Fibroblast of lung (primary cell): ENCODE data around the gene UBE2V1. TPM values are rescaled to one million over a fixed set of nuclear protein-coding genes. Genes with fewer than 3 reads are reported as not detected.

Source experiments
- DNase-seq, 2 donors: peaks; one replicate each; pipeline versions ENCODE4 v3.0.0 to v3.0.0-alpha.2; 2010; ENCODE audit warnings: low read depth in 2 of 2
- H2AFZ ChIP-seq: 2 replicates; pipeline ENCODE4 v1.5.1; 2012; ENCODE audit warnings: low read length, control low read depth, inconsistent platforms
- H3K27ac ChIP-seq: 2 replicates; pipeline ENCODE4 v1.5.1; 2011; ENCODE audit warnings: low read length, control low read depth; ENCODE audit not compliant: insufficient read depth
- H3K27me3 ChIP-seq: 2 replicates; pipeline ENCODE4 v1.5.1; 2011; ENCODE audit warnings: mild to moderate bottlenecking, low read length; ENCODE audit not compliant: control insufficient read depth, insufficient read depth
- H3K36me3 ChIP-seq: 2 replicates; pipeline ENCODE4 v1.5.1; 2011; ENCODE audit warnings: low read length; ENCODE audit not compliant: control insufficient read depth, insufficient read depth
- H3K4me1 ChIP-seq: 2 replicates; pipeline ENCODE4 v1.5.1; 2011; ENCODE audit warnings: low read length; ENCODE audit not compliant: control insufficient read depth, insufficient read depth; ENCODE audit errors: extremely low read depth
- H3K4me2 ChIP-seq: 2 replicates; pipeline ENCODE4 v1.5.1; 2011; ENCODE audit warnings: low read length, control low read depth; ENCODE audit not compliant: insufficient read depth; ENCODE audit errors: extremely low read depth
- H3K4me3 ChIP-seq, 4 experiments: fragments of 200-600 bp in 1 of 4; sonication (generic) in 1 of 4; replicated peaks in 1 of 4; 2 replicates each; pipeline ENCODE4 v1.5.1; 2011 to 2016; ENCODE audit warnings: low read length in 4 of 4, low read depth in 3 of 4, mild to moderate bottlenecking in 3 of 4, control low read depth in 2 of 4, inconsistent platforms in 1 of 4, mixed read lengths in 1 of 4; ENCODE audit not compliant: insufficient read depth in 1 of 4; ENCODE audit errors: control extremely low read depth in 1 of 4
- H3K79me2 ChIP-seq: 2 replicates; pipeline ENCODE4 v1.5.1; 2012; ENCODE audit warnings: mild to moderate bottlenecking, low read length, inconsistent platforms; ENCODE audit not compliant: control insufficient read depth, insufficient read depth
- H3K9ac ChIP-seq: 2 replicates; pipeline ENCODE4 v1.5.1; 2011; ENCODE audit warnings: mild to moderate bottlenecking, low read length, control low read depth; ENCODE audit not compliant: insufficient read depth
- H3K9me3 ChIP-seq: 2 replicates; pipeline ENCODE4 v1.5.1; 2012; ENCODE audit warnings: low read depth, low read length; ENCODE audit not compliant: control insufficient read depth, insufficient read depth
- H4K20me1 ChIP-seq: 2 replicates; pipeline ENCODE4 v1.5.1; 2011; ENCODE audit warnings: low read length; ENCODE audit not compliant: control insufficient read depth, insufficient read depth; ENCODE audit errors: extremely low read depth
- EZH2 ChIP-seq: IDR thresholded peaks from 2 replicates; pipeline ENCODE4 v1.5.1; 2012; ENCODE audit warnings: low read length, control low read depth, mild to moderate bottlenecking; ENCODE audit errors: missing control alignments
- polyA plus RNA-seq, 2 donors: library from polyadenylated mRNA; depleted of rRNA in 1 of 2; stranded (reverse) in 1 of 2; unstranded in 1 of 2; fragments of >200 nt; gene quantifications; 2 replicates each; pipeline ENCODE4 v1.2.1, GENCODE V29; 2011 to 2012; ENCODE audit warnings: missing spikeins in 1 of 2
- total RNA-seq: library from RNA; depleted of rRNA; stranded (reverse); fragments of >200 nt; gene quantifications from 2 replicates; pipeline ENCODE4 v1.2.1, GENCODE V29; 2014
- TF ChIP-seq, protein P1 (sequence below), 2 donors: IDR thresholded peaks in 1 of 2; conservative IDR thresholded peaks in 1 of 2; 1 replicate in 1 of 2; 2 replicates in 1 of 2; pipeline ENCODE4 v1.5.1; 2011 to 2012; ENCODE audit warnings: low read length in 2 of 2, control low read depth in 1 of 2, inconsistent platforms in 1 of 2, low read depth in 1 of 2, mild to moderate bottlenecking in 1 of 2

UBE2V1 gene
- total and polyA plus RNA-seq, 2 donors (not counting 1 experiment from before 2014, with no cell fraction given): 31.7 to 193 TPM

DNA sequence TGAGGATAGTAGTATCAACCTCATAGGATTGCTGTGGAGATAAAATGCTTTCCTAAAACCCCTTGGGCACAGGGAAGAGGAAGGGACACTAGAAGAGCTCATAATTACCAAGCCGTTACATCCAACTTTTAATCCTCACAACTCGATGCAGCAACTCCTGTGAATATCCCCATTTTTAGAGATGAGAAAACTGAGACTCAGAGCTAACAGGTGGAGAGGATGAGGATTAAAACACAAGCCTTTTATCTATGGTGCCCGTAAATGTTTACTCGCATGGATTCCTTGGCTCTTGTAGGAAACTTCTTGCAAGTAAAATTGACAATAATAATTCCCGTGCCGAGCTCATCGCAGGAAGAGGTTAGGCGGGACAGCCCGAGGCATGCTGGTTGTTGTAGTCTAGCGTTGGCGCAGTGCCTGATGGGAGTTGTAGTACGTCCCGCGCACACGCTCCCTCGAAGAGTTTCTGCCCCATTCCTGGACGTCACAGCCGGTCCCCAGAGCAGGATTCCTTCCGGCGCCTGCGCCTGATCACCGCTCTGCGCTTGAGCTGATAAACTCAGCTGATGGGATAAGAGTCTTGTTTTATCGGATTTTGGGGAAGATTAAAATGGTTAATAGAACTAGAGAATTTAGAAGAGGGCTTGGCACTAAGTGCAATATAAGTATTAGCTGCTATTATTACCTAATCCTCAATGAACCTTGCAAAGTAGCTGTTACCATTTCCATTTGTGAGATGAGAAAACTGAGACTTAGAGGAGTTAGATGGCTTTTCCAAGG is 2.8 kb upstream of the UBE2V1 start:
- Histone ChIP-seq H3K79me2 (peaks cover 21% of the 10 kb centered on the region), H4K20me1 (no peaks in the 10 kb centered on the region), H3K4me3 (peak overlapping the region; percentile 53 to 94 (median 60)), H3K36me3 (no peaks in the 10 kb centered on the region), H3K9me3 (no peaks in the 10 kb centered on the region), H3K27ac (peak overlapping the region; percentile 33), H3K9ac (peak overlapping the region; percentile 24), H3K4me2 (peak overlapping the region; percentile 53), H2AFZ (peak overlapping the region; percentile 66), H3K27me3 (no peaks in the 10 kb centered on the region), H3K4me1 (peaks cover 9% of the 10 kb centered on the region)
- TF ChIP-seq, protein P1, sequence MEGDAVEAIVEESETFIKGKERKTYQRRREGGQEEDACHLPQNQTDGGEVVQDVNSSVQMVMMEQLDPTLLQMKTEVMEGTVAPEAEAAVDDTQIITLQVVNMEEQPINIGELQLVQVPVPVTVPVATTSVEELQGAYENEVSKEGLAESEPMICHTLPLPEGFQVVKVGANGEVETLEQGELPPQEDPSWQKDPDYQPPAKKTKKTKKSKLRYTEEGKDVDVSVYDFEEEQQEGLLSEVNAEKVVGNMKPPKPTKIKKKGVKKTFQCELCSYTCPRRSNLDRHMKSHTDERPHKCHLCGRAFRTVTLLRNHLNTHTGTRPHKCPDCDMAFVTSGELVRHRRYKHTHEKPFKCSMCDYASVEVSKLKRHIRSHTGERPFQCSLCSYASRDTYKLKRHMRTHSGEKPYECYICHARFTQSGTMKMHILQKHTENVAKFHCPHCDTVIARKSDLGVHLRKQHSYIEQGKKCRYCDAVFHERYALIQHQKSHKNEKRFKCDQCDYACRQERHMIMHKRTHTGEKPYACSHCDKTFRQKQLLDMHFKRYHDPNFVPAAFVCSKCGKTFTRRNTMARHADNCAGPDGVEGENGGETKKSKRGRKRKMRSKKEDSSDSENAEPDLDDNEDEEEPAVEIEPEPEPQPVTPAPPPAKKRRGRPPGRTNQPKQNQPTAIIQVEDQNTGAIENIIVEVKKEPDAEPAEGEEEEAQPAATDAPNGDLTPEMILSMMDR (conservative IDR thresholded peaks at IDR 0.05 in 1 of 2, IDR thresholded peaks at IDR 0.05 in 1 of 2; ENCODE audit: low read depth in 1 of 2, low read length in 2 of 2): no peak
- no peak for TF ChIP-seq EZH2
- DNase-seq: peak; percentile 95 to 98

DNA sequence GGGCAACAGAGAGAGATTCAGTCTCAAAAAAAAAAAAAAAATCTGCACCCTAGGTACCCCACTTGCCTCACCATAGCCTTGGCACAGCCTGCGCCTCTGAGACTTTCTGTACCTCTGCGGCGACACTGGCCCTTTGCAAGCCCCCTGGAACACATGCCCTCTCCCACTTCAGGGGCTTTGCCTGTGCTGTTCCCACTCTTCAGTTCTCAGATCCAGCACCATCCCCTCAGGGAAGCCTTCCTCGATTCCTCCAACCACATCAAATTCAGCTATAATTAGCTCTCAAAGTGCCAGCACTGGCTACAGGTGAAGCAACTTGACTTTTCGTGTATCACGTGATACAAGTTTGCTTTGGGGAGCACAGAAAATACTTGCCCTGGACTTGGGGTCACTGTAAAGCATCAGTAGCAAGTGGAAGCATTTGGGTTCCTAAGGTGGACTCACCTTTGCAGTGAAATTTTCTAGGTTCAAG is 2.1 kb upstream of the UBE2V1 start:
- TF ChIP-seq, protein P1 (conservative IDR thresholded peaks at IDR 0.05 in 1 of 2, IDR thresholded peaks at IDR 0.05 in 1 of 2; ENCODE audit: low read depth in 1 of 2, low read length in 2 of 2): no peak
- no peak for TF ChIP-seq EZH2

DNA sequence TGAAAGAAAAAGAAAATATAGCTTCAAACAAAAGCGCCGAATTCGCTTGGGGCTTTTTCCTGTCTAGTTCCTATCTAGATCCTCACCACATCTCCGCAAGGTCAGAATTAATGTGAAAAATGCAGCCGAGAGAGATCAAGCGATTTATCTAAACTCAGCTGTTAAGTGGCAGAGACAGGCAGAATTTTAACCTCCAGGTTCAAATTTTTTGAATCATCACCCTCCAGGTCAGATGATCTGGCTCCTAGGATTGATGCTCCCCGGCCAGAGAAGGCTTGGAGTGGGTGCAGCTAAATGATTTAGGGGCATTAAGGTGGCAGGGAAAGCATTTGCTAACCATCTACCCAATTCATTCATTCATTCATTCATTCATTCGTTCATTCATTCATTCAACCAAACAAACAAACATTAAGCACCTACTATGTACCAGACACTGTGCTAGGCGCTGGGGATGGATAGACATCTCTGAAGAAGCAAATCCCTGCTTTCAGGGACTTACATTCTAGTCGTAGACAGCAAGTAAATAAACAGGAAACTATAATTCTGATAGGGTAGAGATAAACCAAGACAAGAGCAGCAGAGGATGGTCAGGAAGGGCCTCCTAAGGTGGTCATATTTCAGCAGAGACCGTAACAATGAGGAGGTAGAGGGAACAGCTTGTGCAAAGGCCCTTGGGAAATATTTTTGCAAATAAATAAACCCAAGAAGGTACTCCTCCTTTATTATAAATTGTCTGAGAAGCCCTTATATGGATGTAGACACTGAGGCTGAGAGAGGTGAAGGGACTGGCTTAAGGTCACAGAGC is 672 bp upstream of the UBE2V1 start:
- Histone ChIP-seq H4K20me1 (no peaks in the 10 kb centered on the region), H3K4me1 (peaks cover 22% of the 10 kb centered on the region), H3K4me2 (peak overlapping the region; percentile 99), H3K27ac (peak overlapping the region; percentile 91), H3K9ac (peak overlapping the region; percentile 89), H3K79me2 (peaks cover 41% of the 10 kb centered on the region), H3K4me3 (peak overlapping the region; percentile 77 to 93 (median 80)), H3K9me3 (no peaks in the 10 kb centered on the region), H2AFZ (peak overlapping the region; percentile 62), H3K36me3 (no peaks in the 10 kb centered on the region), H3K27me3 (no peaks in the 10 kb centered on the region)
- DNase-seq: no peak
- no peak for TF ChIP-seq EZH2
- TF ChIP-seq, protein P1 (conservative IDR thresholded peaks at IDR 0.05 in 1 of 2, IDR thresholded peaks at IDR 0.05 in 1 of 2; ENCODE audit: low read depth in 1 of 2, low read length in 2 of 2): no peak

More for the DNA sequence above, 2.1 kb upstream of the UBE2V1 start:
- Histone ChIP-seq H4K20me1 (no peaks in the 10 kb centered on the region), H3K9ac (no peak overlapping the region), H3K79me2 (peaks cover 28% of the 10 kb centered on the region), H3K36me3 (no peaks in the 10 kb centered on the region), H3K4me1 (peaks cover 16% of the 10 kb centered on the region), H2AFZ (no peak overlapping the region), H3K4me3 (peak overlapping the region; percentile 53 to 94 (median 60)), H3K27me3 (no peaks in the 10 kb centered on the region), H3K9me3 (no peaks in the 10 kb centered on the region), H3K27ac (no peak overlapping the region), H3K4me2 (peak overlapping the region; percentile 53)
- no peak for DNase-seq
